Activated naive CD4-positive, alpha-beta T cell treated with anti-CD3 and anti-CD28 coated beads, Interleukin-2, amount 50 U/mL, for 72 hours (primary cell): Measurements from ENCODE around the gene SOAT2. TPM values are rescaled to one million over a fixed set of nuclear protein-coding genes. Genes with fewer than 3 reads are reported as not detected.

Source experiments
- ATAC-seq, 2 donors: fragments of 150-1000 bp; cut with Tn5 transposase; 2 replicates each; pipeline ENCODE4 v1.10.0; 2021; ENCODE audit warnings: mild to moderate bottlenecking in 2 of 2, moderate library complexity in 2 of 2
- DNase-seq, 2 donors: peaks; one replicate each; pipeline ENCODE4 v3.0.0; 2021 to 2022; ENCODE audit warnings: low spot score in 2 of 2
- H3K27ac Mint-ChIP-seq, 2 donors: one replicate each; pipeline ENCODE4 v1.8.0; 2022; ENCODE audit warnings: mild to moderate bottlenecking in 2 of 2, mixed read lengths in 2 of 2
- H3K36me3 Mint-ChIP-seq, 2 donors: one replicate each; pipeline ENCODE4 v1.8.0; 2022; ENCODE audit warnings: mixed read lengths in 2 of 2
- H3K9me3 Mint-ChIP-seq, 2 donors: one replicate each; pipeline ENCODE4 v1.8.0; 2022; ENCODE audit warnings: mixed read lengths in 2 of 2
- total RNA-seq, 2 donors: library from RNA; stranded (reverse); gene quantifications; one replicate each; pipeline ENCODE4 v1.2.3, GENCODE V29; 2022

Gene SOAT2
- total RNA-seq, 2 donors from 2014 or later: 0.35 to 0.59 TPM

- no peak for ATAC-seq
- H3K36me3 Mint-ChIP-seq: no peaks in the 10 kb centered on the region
- no peak overlapping the region for H3K27ac Mint-ChIP-seq
- H3K9me3 Mint-ChIP-seq: no peaks in the 10 kb centered on the region
- no peak for DNase-seq
These were observed 40.1 kb upstream of the SOAT2 start for GRCh38 chr12:53062977-53063707.

- H3K36me3 Mint-ChIP-seq: no peaks in the 10 kb centered on the region
- no peaks in the 10 kb centered on the region for H3K9me3 Mint-ChIP-seq
- DNase-seq (peak in 1 of 2 donors; percentile 49), ATAC-seq (no peak)
- no peak overlapping the region for H3K27ac Mint-ChIP-seq
These were observed 39.3 kb upstream of the SOAT2 start for GRCh38 chr12:53063708-53064612.

GRCh38 chr12:53064613-53065436, 38.5 kb upstream of the SOAT2 start:
- DNase-seq (no peak), ATAC-seq (no peak)
- Mint-ChIP-seq H3K36me3 (no peaks in the 10 kb centered on the region), H3K27ac (peak overlapping the region in 1 of 2 donors; percentile 73), H3K9me3 (no peaks in the 10 kb centered on the region)

GRCh38 chr12:53065470-53065869, 37.8 kb upstream of the SOAT2 start:
- Mint-ChIP-seq H3K9me3 (no peaks in the 10 kb centered on the region), H3K27ac (no peak overlapping the region), H3K36me3 (no peaks in the 10 kb centered on the region)
- ATAC-seq (no peak), DNase-seq (no peak)

- ATAC-seq (peak; percentile 74 to 83), DNase-seq (peak; percentile 49 to 75)
- Mint-ChIP-seq H3K9me3 (no peaks in the 10 kb centered on the region), H3K36me3 (no peaks in the 10 kb centered on the region), H3K27ac (peak overlapping the region; percentile 1 to 38)
These were observed 37.0 kb upstream of the SOAT2 start for GRCh38 chr12:53065975-53066931.

GRCh38 chr12:53067074-53067992, 36.0 kb upstream of the SOAT2 start:
- ATAC-seq: peak; percentile 11 to 24
- H3K9me3 Mint-ChIP-seq: no peaks in the 10 kb centered on the region
- H3K36me3 Mint-ChIP-seq: no peaks in the 10 kb centered on the region
- DNase-seq: no peak
- H3K27ac Mint-ChIP-seq: peak overlapping the region; percentile 1 to 77

- ATAC-seq (no peak), DNase-seq (no peak)
- H3K27ac Mint-ChIP-seq: peak overlapping the region in 1 of 2 donors; percentile 74
- no peaks in the 10 kb centered on the region for H3K36me3 Mint-ChIP-seq
- no peaks in the 10 kb centered on the region for H3K9me3 Mint-ChIP-seq
These were observed 35.1 kb upstream of the SOAT2 start for GRCh38 chr12:53067993-53068770.

- H3K36me3 Mint-ChIP-seq: no peaks in the 10 kb centered on the region
- ATAC-seq (no peak), DNase-seq (no peak)
- no peaks in the 10 kb centered on the region for H3K9me3 Mint-ChIP-seq
- H3K27ac Mint-ChIP-seq: peak overlapping the region in 1 of 2 donors; percentile 74
These were observed 34.3 kb upstream of the SOAT2 start for GRCh38 chr12:53068811-53069585.

- H3K36me3 Mint-ChIP-seq: peaks cover 0 to 7% of the 10 kb centered on the region in 2 donors
- peak overlapping the region; percentile 39 to 68 for H3K27ac Mint-ChIP-seq
- no peaks in the 10 kb centered on the region for H3K9me3 Mint-ChIP-seq
- DNase-seq (no peak), ATAC-seq (no peak)
These were observed 33.5 kb upstream of the SOAT2 start for GRCh38 chr12:53069621-53070410.

- Mint-ChIP-seq H3K27ac (peak overlapping the region; percentile 39 to 51), H3K36me3 (peaks cover 0 to 8% of the 10 kb centered on the region in 2 donors), H3K9me3 (no peaks in the 10 kb centered on the region)
- DNase-seq (no peak), ATAC-seq (peak in 1 of 2 donors; percentile 7)
These were observed 32.3 kb upstream of the SOAT2 start for GRCh38 chr12:53070877-53071492.

- Mint-ChIP-seq H3K27ac (peak overlapping the region; percentile 39 to 51), H3K9me3 (no peaks in the 10 kb centered on the region), H3K36me3 (peaks cover 0 to 8% of the 10 kb centered on the region in 2 donors)
- DNase-seq: no peak
- no peak for ATAC-seq
These were observed 31.4 kb upstream of the SOAT2 start for GRCh38 chr12:53071591-53072551.
